ENCODE measurements around the gene HS3ST3B1. TPM values are rescaled to one million over a fixed set of nuclear protein-coding genes. Genes with fewer than 3 reads are reported as not detected.

HS3ST3B1 gene
- total and polyA plus RNA-seq, 12 donors: 0.47 to 8.5 (median 3.3) TPM

DNA sequence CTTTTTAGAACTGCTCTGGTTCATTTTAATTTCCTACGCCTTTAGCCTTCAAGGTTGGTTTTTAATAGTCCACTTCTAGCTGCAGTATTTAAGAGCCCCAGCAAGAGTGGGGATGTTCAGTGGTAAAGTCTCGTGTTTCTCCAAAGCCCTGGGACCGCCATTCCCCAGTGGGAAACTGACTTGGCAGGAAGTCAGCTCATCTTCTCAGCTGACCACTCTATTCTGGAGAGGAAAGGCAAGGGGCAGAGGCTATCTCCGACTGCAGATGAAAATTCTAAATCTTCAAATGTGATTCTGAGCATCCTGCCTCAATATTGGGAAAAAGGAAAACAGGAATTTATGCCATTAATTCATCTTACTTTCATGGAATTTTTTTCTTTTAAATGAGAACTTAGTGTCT lies 35.5 kb downstream of the HS3ST3B1 start:
- Histone ChIP-seq H3K4me1 (replicated peaks in 1 of 2) (no peaks in the 10 kb centered on the region), H3K36me3 (replicated peaks in 1 of 2) (no peaks in the 10 kb centered on the region), H3K4me3 (no peak overlapping the region), H3K27ac (no peak overlapping the region), H3K9me3 (replicated peaks in 1 of 3) (no peaks in the 10 kb centered on the region), H3K27me3 (no peaks in the 10 kb centered on the region)
- TF ChIP-seq CTCF (IDR thresholded peaks at IDR 0.05) (no peak), POLR2A (IDR thresholded peaks at IDR 0.05) (no peak)
- DNase-seq: no peak
- intact Hi-C loops (cut with DNase I): no loop called here
- 74 to 75% (median 75%) methylated on average over 4 of the region's 4 CpGs for WGBS, 4 donors

DNA sequence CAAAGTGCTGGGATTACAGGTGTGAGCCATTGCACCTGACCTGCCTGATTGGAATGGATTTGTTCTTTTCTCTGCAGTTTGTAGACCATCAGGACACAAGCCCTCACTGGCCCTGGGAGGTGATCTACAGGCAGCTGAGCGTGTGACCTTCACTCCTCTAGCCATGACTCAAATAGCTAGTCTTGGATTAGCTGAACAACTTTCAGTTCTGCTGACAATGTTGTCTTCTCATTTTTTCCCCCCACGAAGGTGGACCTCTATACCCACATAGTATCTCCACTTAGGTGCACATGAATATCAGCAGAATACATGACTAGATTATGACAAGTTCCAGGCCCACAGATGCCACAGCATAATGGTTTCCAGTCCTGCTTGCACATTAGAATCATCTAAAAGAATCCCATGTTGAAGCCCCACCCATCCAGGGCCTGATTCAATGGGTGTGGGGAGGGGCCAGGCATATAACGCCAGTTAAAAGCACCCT lies 36.8 kb downstream of the HS3ST3B1 start:
- Histone ChIP-seq H3K4me1 (replicated peaks in 1 of 2) (no peaks in the 10 kb centered on the region), H3K9me3 (replicated peaks in 1 of 3) (no peaks in the 10 kb centered on the region), H3K27ac (no peak overlapping the region), H3K4me3 (no peak overlapping the region), H3K36me3 (replicated peaks in 1 of 2) (no peaks in the 10 kb centered on the region), H3K27me3 (no peaks in the 10 kb centered on the region)
- TF ChIP-seq CTCF (IDR thresholded peaks at IDR 0.05) (no peak), POLR2A (IDR thresholded peaks at IDR 0.05) (no peak)
- 76 to 85% (median 79%) methylated on average over 3 of the region's 3 CpGs for WGBS, 4 donors
- DNase-seq: no peak
- intact Hi-C loops (cut with DNase I): no loop called here

GRCh38 chr17:14340857-14341754 lies 40.2 kb downstream of the HS3ST3B1 start:
- WGBS, 4 donors: 50 to 68% (median 60%) methylated on average over 12 of the region's 12 CpGs
- intact Hi-C loops (cut with DNase I): no loop called here
- no peak overlapping the region for H3K27ac ChIP-seq
- H3K27me3 ChIP-seq: no peaks in the 10 kb centered on the region
- H3K4me1 ChIP-seq (replicated peaks in 1 of 2): no peaks in the 10 kb centered on the region
- no peak overlapping the region for H3K4me3 ChIP-seq
- no peak for DNase-seq
- no peak for TF ChIP-seq POLR2A (IDR thresholded peaks at IDR 0.05)
- H3K36me3 ChIP-seq (replicated peaks in 1 of 2): no peaks in the 10 kb centered on the region
- H3K9me3 ChIP-seq (replicated peaks in 1 of 3): no peaks in the 10 kb centered on the region

- DNase-seq: no peak
- H3K9me3 ChIP-seq (replicated peaks in 1 of 3): no peaks in the 10 kb centered on the region
- no peaks in the 10 kb centered on the region for H3K4me1 ChIP-seq (replicated peaks in 1 of 2)
- H3K27me3 ChIP-seq: no peaks in the 10 kb centered on the region
- no peak overlapping the region for H3K4me3 ChIP-seq
- no peak overlapping the region for H3K27ac ChIP-seq
- TF ChIP-seq CTCF (IDR thresholded peaks at IDR 0.05) (no peak), POLR2A (IDR thresholded peaks at IDR 0.05) (no peak)
- H3K36me3 ChIP-seq (replicated peaks in 1 of 2): no peaks in the 10 kb centered on the region
- WGBS, 4 donors: 41 to 64% (median 56%) methylated on average over 5 of the region's 5 CpGs
- intact Hi-C loops (cut with DNase I): no loop called here
Observed at GRCh38 chr17:14341866-14342265, 41.0 kb downstream of the HS3ST3B1 start.
